ENCODE measurements around the gene E2F1.
A peak's percentile ranks its signal among the peaks of the same experiment; 100 is the strongest.
"Not testable (repeated sequence)": the region's sequence is repeated elsewhere in the genome, so short reads cannot be mapped to it uniquely, and the experiment has no call there.

E2F1 gene

DNA sequence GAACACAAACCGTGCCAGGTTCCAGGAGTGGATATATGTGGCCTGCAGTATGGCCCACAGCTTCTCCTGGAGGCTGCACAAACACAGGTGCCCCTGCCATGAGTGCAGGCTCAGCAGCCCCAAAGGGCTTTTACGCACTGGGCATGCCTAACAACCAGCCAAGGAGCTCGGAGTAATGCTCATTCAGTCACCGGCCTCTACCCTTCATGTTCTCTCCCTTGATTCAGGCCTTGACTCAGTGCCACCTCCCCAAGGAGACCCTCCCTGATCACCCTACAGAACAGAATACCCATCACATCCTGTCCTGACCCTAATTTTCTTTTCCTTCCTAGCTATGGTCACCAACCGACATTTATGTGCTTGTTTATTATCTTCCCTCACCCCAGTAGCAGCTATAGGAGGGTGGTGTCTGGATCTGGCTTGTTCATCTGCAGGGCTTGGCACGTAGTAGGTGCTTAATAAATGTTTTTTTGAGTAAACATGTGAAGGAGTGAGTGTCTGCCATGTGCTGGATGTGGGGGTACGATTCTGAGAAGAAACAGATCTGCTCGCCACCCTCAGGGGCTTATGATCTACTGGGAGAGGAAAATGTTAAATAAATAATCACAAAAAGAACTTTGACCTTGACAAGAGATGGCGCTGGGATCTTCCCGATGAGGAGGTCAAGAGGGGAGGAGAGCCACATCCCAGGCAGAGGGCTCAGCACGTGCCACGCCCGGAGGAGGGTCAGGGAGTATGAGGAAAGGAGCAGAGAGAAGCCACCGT, 24.7 kb upstream of the E2F1 start:
- no peak for DNase-seq (ENCODE audit: low read depth in 2 of 2)

DNA sequence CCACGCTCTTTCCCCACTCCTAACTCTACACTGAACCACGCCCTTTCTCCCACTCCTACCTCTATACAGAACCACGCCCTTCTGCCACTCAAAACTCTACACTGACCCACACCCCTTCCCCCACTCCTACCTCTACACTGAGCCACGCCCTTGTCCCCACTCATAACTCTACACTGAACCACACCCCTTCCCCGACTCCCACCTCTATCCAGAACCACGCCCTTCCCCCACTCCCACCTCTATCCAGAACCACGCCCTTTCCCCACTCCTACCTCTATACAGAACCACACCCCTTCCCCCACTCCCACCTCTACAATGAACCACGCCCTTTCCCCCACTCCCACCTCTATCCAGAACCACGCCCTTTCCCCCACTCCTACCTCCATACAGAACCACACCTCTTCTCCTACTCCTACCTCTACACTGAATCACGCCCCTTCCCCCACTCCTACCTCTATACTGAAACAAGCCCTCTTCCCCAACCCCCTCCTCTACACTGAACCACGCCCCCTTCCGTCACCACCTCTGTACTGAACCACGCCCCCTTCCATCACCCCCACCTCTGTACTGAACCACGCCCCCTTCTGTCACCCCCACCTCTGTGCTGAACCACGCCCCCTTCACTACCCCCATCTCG, 23.8 kb upstream of the E2F1 start:
- DNase-seq (ENCODE audit: low read depth in 2 of 2), result no peak

DNA sequence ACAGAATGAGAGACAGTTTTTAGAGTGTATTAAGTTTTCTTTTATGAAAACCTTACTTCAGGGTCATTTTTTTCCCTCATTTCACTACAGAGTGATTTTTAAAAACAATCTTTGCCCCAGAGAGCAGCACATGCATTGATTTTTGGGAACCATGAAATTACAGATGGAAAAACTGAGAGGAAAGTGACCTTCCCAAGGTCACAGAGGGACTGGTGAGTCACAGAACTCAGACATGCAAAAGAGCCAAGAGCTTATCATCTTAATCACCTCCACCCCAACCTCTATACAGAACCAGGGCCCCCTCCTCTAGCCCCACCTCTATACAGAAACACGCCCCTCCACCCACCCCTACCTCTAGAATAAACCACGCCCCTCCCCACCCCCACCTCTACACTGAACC, 23.2 kb upstream of the E2F1 start:
- no peak for DNase-seq (ENCODE audit: low read depth in 2 of 2)

DNA sequence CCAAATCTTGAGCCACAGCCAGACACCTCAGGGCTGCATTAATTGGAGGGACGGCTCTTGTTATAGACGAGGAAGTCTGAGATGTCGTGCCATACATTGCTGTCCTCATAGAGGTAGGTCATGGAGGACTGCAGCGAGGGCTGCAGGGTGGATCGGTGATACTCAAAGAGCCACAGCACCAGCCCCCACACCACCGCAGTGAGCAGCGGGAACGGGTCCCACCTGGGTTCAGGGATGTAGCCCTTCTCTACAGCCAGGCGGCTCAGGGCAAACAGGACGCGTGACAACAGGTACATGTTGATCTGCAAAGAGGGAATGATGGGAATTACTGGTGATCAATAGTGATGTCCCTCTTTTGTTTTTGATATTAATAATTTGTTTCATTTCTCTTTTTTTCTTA, 21.5 kb upstream of the E2F1 start:
- DNase-seq (ENCODE audit: low read depth in 2 of 2), result no peak

DNA sequence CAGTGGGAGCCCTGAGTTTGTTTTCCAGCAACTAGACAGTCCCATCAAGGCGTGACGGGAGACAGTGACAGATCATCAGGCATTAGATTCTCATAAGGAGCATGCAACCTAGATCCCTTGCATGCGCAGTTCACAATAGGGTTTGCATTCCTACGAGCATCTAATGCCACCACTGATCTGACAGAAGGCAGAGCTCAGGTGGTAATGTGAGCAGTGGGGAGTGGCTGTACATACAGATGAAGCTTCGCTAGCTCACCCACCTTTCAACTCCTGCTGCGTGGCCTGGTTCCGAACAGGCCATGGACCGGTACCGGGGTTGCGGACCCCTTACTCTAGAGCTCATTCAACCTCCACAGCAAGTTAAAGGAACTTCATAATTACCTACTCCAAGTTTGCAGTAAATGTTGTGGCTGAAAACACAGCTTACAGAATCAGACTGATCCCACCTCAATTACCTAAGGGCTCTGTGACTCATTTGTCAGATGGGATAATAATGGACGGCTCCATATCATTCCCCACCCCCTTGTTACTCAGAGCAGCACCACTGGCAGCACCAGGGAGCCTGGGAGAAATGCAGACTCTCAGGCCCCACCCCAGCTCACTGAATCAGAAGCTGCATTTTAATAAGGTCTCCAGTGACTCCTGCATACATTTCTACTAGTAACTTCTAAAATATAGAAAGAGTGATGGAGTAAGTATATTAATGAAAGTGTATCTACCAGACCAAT, 18.2 kb upstream of the E2F1 start:
- DNase-seq (ENCODE audit: low read depth in 2 of 2), result no peak

DNA sequence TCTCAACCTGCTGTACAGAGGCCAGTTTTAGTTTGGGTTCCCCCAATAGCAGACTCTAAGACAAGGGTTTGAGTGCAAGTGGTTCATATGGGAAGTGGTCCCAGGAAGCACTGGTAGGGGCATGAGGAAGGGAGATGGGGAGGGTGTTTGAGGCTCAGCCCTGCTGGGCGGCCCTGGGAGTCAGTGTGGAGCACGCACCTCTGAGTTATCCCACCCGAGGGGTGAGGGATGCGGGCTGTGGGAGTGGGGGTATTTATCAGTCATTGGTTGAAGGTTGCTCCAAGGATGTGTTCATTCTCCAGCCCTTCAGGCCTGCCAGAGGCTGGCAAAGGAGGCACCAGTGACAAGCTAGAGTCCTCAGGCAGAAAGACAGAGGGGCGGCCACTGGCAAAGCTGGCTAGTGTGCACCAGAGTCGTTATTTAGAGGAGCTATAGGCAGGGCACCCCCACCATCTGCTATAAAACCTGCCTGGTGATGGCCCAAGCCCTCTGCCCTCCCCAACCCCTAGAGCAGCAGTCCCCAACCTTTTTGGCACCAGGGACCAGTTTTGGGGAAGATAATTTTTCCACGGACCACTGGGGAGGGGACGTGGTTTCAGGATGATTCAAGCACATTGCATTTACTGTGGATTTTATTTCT, 17.4 kb upstream of the E2F1 start:
- no peak for DNase-seq (ENCODE audit: low read depth in 2 of 2)

DNA sequence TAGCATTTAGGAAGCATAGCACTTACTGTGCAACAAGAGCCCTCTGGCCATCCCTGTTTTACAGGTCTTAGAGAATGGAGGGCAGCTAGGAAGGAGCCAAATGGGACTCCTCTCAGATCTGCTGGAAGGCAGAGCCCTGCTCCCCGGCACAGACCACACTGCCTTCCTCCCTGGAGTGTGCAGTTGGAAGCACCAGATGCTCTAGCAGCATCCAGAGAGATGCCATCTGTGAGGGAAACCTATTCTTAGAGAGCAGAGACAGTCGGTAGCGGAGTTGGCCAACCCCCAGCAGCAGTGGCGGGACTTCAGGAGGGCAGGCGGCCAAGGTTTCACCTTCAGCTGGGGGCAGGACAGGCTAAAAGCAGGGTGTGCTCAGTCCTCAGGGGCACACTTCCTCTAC, 16.7 kb upstream of the E2F1 start:
- DNase-seq (ENCODE audit: low read depth in 2 of 2), result no peak

DNA sequence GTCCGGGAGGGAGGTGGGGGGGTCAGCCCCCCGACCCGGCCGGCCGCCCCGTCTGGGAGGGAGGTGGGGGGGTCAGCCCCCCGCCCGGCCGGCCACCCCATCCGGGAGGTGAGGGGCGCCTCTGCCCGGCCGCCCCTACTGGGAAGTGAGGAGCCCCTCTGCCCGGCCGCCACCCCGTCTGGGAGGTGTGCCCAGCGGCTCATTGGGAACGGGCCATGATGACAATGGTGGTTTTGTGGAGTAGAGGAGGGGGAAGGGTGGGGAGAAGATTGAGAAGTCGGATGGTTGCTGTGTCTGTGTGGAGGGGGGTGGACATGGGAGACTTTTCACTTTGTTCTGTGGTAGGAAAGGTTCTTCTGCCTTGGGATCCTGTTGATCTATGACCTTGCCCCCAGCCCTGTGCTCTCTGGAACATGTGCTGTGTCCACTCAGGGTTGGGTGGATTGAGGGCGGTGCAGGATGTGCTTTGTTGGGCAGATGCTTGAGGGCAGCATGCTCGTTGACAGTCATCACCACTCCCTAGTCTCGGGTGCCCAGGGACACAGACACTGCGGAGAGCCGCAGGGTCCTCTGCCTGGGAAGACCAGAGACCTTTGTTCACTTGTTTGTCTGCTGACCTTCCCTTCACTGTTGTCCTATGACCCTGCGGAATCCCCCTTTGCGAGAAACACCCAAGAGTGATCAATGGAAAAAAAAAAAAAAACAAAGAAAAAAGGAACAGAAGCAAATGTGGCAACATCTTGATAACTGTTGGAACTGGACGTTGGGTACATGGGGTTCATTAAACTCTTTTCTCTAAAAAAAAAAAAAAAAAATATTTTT, 15.7 kb upstream of the E2F1 start:
- DNase-seq (ENCODE audit: low read depth in 2 of 2), result no peak

DNA sequence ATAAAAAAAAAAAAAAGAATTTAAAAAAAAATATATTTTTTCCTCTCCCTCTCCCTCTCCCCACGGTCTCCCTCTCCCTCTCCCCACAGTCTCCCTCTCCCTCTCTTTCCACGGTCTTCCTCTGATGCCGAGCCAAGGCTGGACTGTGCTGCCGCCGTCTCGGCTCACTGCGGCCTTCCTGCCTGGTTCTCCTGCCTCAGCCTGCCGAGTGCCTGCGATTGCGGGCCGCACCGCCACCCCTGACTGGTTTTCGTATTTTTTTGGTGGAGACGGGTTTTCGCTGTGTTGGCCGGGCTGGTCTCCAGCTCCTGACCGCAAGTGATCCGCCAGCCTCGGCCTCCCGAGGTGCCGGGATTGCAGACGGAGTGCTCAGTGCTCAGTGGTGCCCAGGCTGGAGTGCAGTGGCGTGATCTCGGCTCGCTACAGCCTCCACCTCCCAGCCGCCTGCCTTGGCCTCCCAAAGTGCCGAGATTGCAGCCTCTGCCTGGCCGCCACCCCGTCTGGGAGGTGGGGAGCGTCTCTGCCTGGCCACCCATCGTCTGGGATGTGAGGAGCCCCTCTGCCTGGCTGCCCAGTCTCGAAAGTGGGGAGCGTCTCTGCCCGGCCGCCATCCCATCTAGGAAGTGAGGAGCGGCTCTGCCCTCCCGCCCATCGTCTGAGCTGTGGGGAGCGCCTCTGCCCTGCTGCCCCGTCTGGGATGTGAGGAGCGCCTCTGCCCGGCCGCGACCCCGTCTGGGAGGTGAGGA, 14.7 kb upstream of the E2F1 start:
- not testable (repeated sequence) for DNase-seq (ENCODE audit: low read depth in 2 of 2)

DNA sequence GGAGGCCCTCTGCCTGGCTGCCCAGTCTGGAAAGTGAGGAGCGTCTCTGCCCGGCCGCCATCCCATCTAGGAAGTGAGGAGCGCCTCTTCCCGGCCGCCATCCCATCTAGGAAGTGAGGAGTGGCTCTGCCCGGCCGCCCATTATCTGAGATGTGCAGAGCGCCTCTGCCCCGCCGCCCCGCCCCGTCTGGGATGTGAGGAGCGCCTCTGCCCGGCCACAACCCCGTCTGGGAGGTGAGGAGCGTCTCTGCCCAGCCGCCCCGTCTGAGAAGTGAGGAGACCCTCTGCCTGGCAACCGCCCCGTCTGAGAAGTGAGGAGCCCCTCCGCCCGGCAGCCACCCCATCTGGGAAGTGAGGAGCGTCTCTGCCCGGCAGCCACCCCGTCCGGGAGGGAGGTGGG, 12.8 kb upstream of the E2F1 start:
- DNase-seq (ENCODE audit: low read depth in 2 of 2), result not testable (repeated sequence)

DNA sequence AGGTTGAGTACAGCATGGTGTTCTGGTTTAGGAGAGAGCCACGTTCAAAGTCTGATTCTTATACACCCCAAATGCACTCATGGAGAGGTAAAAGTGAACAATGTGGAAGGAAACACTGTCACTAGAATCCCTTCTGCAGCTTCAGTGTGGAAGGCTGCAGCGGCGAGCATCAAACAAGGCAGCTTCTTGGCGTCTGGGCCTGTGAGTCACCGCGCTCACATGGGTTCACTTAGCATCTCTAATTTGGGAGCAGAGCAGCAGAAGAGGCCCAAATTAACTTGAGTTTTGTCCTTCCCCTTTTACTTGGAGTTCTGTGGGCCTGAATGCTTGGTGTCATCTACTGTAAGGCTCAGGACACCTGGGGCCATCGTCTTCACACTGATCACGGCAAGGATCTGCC, 10.9 kb upstream of the E2F1 start:
- DNase-seq (ENCODE audit: low read depth in 2 of 2), result no peak

DNA sequence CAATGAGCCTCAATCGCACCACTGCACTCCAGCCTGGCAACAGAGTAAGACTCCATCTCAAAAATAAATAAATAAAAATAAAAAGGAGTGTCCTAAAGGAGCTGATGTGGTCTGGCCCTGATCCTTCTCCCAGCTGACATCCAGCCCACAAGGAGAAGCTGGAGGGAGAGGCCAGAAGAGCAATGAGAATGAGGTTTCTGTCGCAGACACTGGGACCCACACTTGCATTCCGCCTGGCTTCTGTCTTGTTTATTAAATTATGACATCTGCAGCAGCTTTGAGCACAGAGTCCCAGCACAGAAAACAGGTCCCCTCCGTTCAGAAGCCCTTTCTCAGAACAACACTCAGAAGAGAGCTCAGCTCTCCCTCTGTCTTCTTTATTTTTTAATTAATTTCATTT, 10.3 kb upstream of the E2F1 start:
- DNase-seq (ENCODE audit: low read depth in 2 of 2), result no peak

DNA sequence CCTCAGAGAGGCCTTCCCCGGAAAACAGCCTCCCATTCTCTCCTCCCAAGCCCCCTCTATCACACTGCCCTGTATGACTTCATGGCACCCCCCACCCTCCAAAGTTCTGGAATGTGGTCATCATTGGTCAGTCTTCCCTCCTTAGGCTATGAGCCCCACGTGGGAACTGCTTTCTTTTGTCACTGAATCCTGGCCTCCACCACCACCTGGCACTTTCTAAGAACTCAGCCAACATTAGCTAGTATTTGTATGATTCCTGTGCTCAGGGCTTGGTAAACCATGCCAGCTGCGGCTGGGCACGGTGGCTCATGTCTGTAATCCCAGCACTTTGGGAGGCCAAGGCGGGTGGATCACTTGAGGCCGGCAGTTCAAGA, 8.4 kb upstream of the E2F1 start:
- DNase-seq (ENCODE audit: low read depth in 2 of 2), result no peak

DNA sequence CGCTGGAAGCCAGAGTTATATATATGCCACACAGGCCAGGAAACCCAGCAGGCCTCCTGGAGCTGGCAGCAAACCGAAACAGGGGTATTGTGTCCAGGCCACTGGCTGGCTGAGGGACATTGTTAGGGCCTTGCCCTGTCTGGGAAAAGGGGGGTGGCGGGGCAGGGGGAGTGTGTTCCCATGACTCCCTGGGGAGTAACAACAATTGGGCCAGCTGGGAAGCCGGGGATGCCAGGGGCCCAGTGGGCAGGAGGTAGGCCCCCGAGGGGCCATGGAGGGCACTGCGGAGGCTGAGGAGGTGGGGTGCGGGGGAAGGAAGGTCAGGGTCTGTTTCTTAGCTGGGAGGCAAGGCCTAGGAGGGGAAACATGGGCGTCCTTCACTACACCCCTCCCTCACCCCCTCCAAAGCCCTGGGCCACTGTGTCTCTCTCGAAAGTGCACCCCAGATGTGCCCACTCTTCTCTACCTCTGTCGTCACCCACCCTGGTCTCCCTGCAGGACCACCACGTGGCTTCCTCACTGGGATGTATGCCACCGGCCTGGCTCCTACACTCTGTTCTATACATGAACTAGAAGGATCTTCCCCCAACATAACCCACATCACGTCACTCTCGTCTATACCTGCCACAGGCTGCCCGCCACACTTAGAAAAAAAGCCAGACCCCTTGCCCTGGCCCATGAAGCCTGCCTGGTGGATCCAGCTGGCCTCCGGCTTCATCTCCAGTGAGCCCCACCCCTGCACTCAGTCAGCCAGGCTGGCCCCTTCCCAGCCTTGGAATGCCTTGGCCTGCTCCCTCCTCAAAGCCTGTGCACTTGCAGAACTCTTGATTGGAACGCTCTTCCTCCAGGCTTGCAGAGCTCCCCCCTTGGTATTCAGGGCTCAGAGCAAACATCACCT, 7.8 kb upstream of the E2F1 start:
- no peak for DNase-seq (ENCODE audit: low read depth in 2 of 2)

DNA sequence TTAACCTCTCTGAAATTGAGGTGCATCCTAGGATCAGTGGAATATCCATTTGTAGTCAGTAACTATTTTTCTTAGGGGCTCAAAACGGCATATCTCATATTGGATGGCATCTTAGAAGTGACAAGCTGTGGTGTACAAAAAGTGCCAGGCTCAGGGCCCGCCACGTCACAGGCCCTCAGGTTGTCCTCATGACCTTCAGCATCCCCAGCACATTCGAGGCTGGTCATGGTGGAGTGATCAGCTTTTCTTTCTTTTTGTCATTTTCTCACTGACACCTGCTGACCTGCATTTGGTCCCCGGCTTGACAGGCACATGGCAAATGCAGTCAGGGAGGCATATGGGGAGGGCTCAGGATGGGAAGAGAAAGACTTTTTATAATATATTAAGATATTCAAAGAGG, 7.1 kb upstream of the E2F1 start:
- DNase-seq (ENCODE audit: low read depth in 2 of 2), result no peak

DNA sequence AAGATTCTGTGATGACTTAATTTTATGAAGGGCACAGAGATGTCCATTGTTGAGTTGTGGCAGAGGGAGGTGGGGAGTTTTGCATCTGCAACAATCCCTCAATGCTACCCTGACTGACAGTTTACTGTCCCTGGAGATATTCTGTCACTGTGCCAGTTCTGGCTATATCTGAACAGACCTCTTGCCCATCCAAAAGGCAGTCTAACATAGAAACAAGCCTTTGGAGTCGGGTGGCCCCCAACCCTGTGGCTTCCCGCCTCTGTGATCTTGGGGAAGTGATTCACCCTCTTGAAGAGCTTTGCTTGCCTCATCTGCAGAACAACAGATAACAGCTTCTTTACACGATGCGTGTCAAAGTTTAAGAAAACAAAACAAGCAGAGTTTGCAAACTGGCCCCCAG, 3.8 kb upstream of the E2F1 start:
- peak in 1 of 2 donors; percentile 33 for DNase-seq (ENCODE audit: low read depth in 2 of 2)

DNA sequence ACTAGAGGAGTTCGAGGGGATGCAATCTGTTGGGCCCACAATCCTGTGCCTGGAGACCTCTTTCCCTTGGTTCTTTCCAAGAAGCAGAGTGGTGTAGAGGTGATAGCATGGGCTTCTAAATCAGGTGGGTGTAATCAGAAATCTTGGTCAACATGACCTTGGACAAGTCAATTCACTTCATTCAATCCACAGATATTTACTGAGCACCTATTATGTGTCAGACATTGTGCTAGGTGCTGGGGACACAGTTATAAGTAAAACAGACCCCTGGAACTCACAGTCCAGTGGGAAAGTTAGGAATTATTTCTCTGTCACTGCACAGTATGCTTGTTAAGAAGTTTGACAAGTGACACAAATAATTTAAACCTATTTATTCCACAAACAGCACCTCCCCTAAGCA, 3.3 kb upstream of the E2F1 start:
- DNase-seq (ENCODE audit: low read depth in 2 of 2), result no peak

DNA sequence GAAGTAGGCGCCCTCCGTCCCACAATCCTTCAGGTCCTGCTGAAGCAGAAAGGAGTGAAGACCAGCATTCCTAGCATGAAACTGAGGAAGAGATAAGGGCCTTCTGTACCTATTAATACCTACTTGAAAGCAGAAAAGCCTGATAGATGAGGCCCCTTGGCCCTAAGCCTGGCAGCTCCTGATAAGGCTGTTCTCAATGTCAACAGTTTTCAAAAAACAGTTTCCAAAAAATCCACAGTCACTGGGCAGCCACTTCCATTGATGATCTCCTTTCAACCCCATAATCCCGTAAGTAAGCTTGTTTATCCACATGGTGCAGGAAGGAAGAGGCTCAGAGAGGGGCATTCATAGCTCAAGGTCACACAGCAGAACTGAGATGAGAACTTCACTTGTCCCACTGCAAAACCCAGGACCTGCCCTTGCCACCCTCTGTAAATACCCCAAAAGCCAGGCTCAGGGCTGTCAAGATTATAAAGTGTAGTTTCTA, 2.8 kb upstream of the E2F1 start:
- no peak for DNase-seq (ENCODE audit: low read depth in 2 of 2)

DNA sequence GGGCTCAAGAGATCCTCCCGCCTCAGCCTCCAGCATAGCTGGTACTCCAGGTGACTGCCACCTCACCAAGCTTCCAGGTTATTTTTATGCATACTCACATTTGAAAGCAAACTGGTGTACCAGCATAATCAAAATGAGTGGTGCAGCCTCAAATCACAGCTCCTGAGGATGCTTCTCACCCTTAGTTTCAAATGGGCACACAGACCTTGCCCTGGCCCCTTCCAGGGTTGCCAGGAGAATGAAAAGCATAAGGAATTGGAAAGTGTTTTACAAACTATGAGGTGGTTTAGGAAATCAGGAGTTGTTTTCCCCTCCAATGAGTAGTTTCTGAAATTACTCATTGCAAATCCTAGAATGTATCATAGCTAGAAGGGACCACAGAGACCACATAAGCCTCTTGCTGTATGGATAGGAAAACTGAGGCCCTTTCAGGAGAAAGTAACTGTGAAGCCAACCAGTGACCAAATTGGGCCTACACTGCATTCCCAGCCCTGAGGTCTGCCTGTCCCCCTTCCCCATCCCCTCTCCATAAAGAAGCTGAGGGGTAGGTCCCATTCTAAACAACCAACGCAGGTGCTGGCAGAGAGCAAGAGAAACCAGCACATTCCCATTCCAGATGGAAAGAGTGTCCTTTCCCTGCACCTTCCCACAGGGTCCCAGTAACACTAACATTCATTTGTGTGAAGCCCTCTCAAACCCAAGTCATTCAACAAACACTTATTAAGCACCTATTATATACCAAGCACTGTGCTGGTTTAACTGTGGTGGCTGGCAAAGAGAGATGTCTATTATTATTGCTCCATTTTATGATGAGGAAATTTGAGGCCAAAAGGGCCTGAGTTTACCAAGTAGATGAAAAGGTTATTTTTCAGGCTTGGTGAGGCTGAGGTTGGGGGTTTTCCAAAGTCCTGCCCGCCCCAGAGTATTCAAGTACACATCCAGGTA, 2.1 kb upstream of the E2F1 start:
- no peak for DNase-seq (ENCODE audit: low read depth in 2 of 2)
